Body of pancreas (tissue), 4 donors: ENCODE results near the gene IBTK.

Experiments used
- CTCF ChIP-seq, 7 experiments: fragments of 450-650 bp in 4 of 7; fragments of 200-600 bp in 3 of 7; sonication (generic) in 3 of 7; IDR thresholded peaks; one replicate each; pipeline ENCODE4 v1.5.1; 2016 to 2019; ENCODE audit warnings: antibody characterized with exemption in 7 of 7
- POLR2A ChIP-seq, 3 donors: fragments of 450-650 bp; IDR thresholded peaks; one replicate each; pipeline ENCODE4 v1.6.1; 2016; ENCODE audit warnings: antibody characterized with exemption in 3 of 3, mild to moderate bottlenecking in 2 of 3

DNA sequence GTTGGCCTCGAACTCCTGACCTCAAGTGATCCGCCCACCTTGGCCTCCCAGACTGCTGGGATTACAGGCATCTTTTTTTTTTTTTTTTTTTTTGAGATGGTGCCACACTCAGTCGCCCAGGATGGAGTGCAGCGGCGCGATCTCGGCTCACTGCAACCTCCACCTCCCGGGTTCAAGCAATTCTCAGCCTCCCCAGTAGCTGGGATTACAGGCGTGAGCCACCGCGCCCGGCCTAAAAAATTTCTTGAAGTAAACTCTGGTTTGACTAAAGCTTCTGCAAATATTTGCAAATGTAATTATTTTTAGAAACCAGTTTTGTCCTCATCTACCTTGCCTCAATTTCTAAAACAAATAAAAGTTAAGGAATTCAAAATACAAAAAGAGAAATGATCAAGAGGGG lies 1.2 kb downstream of the IBTK start:
- TF ChIP-seq CTCF (IDR thresholded peaks at IDR 0.05), result no peak
- no peak for TF ChIP-seq POLR2A (IDR thresholded peaks at IDR 0.05)
